Tibial nerve (tissue), 4 donors: ENCODE measurements around the gene TTYH1.

Experiments
- EP300 ChIP-seq, 2 donors: sonication (generic); formaldehyde crosslinking; IDR thresholded peaks; one replicate each; pipeline ENCODE4 v1.6.1; 2017; ENCODE audit warnings: antibody characterized with exemption in 2 of 2, mild to moderate bottlenecking in 1 of 2
- POLR2A ChIP-seq, 2 donors: fragments of 450-650 bp; IDR thresholded peaks; one replicate each; pipeline ENCODE4 v1.6.1; 2017; ENCODE audit warnings: antibody characterized with exemption in 2 of 2, mild to moderate bottlenecking in 2 of 2, moderate library complexity in 2 of 2
- TF ChIP-seq, protein P1 (sequence below), 5 experiments: fragments of 200-600 bp in 3 of 5; fragments of 450-650 bp in 2 of 5; sonication (generic) in 3 of 5; IDR thresholded peaks; one replicate each; pipeline ENCODE4 v1.5.1; 2016 to 2019; ENCODE audit warnings: antibody characterized with exemption in 5 of 5, mild to moderate bottlenecking in 3 of 5, moderate library complexity in 2 of 5

- TF ChIP-seq, protein P1, sequence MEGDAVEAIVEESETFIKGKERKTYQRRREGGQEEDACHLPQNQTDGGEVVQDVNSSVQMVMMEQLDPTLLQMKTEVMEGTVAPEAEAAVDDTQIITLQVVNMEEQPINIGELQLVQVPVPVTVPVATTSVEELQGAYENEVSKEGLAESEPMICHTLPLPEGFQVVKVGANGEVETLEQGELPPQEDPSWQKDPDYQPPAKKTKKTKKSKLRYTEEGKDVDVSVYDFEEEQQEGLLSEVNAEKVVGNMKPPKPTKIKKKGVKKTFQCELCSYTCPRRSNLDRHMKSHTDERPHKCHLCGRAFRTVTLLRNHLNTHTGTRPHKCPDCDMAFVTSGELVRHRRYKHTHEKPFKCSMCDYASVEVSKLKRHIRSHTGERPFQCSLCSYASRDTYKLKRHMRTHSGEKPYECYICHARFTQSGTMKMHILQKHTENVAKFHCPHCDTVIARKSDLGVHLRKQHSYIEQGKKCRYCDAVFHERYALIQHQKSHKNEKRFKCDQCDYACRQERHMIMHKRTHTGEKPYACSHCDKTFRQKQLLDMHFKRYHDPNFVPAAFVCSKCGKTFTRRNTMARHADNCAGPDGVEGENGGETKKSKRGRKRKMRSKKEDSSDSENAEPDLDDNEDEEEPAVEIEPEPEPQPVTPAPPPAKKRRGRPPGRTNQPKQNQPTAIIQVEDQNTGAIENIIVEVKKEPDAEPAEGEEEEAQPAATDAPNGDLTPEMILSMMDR (IDR thresholded peaks at IDR 0.05), result no peak
- TF ChIP-seq POLR2A (IDR thresholded peaks at IDR 0.05) (no peak), EP300 (IDR thresholded peaks at IDR 0.05) (no peak)
Measured at GRCh38 chr19:54393381-54393780, 21.9 kb upstream of the TTYH1 start.
